Breast epithelium (tissue), 4 donors: ENCODE data around the gene SYT14. TPM values are rescaled to one million over a fixed set of nuclear protein-coding genes. Genes with fewer than 3 reads are reported as not detected.
"Not testable (repeated sequence)": the region's sequence is repeated elsewhere in the genome, so short reads cannot be mapped to it uniquely, and the experiment has no call there.

ENCODE experiments used
- DNase-seq, 2 donors: peaks; one replicate each; pipeline ENCODE4 v3.0.0-alpha.2; 2019; ENCODE audit warnings: low spot score in 2 of 2
- H3K27ac ChIP-seq, 2 donors: fragments of 200-600 bp; sonication (generic) in 1 of 2; one replicate each; pipeline ENCODE4 v1.5.1; 2016 to 2019; ENCODE audit warnings: mild to moderate bottlenecking in 1 of 2
- H3K27me3 ChIP-seq, 2 donors: fragments of 200-600 bp; sonication (generic) in 1 of 2; one replicate each; pipeline versions ENCODE4 v1.5.1 to v1.6.0; 2017 to 2019; ENCODE audit warnings: control low read depth in 1 of 2, mild to moderate bottlenecking in 1 of 2
- H3K36me3 ChIP-seq: fragments of 200-600 bp; one replicate; pipeline ENCODE4 v1.5.1; 2019
- H3K4me1 ChIP-seq, 2 donors: fragments of 200-600 bp; sonication (generic); one replicate each; pipeline ENCODE4 v1.5.1; 2016 to 2019; ENCODE audit warnings: control low read depth in 1 of 2
- H3K4me3 ChIP-seq, 3 donors: fragments of 200-600 bp; sonication (generic); 1 replicate in 2 of 3; 2 replicates in 1 of 3; pipeline ENCODE4 v1.5.1; 2016 to 2019; ENCODE audit warnings: mild to moderate bottlenecking in 3 of 3, moderate library complexity in 2 of 3
- H3K9me3 ChIP-seq, 2 donors: fragments of 200-600 bp; sonication (generic) in 1 of 2; one replicate each; pipeline ENCODE4 v1.5.1; 2016 to 2019; ENCODE audit warnings: control low read depth in 1 of 2
- POLR2A ChIP-seq: fragments of 450-650 bp; IDR thresholded peaks from one replicate; pipeline ENCODE4 v1.6.1; 2016; ENCODE audit warnings: antibody characterized with exemption, mild to moderate bottlenecking, moderate library complexity
- POLR2AphosphoS5 ChIP-seq, 3 donors: sonication (generic); formaldehyde crosslinking; IDR thresholded peaks; one replicate each; pipeline ENCODE4 v1.6.1; 2017; ENCODE audit warnings: antibody characterized with exemption in 3 of 3
- intact Hi-C: fragments of 100-400 bp; cut with DNase I; formaldehyde crosslinking; loops from one replicate; pipeline ENCODE4 v1.15.1; 2023; ENCODE audit warnings: low total_unique reads
- total RNA-seq, 3 donors: library from RNA; depleted of rRNA; stranded (reverse); fragments of >200 nt; gene quantifications; one replicate each; pipeline ENCODE4 v1.1.0, GENCODE V29; 2016
- TF ChIP-seq, protein P1 (sequence below), 3 donors: fragments of 450-650 bp; IDR thresholded peaks; one replicate each; pipeline ENCODE4 v1.5.1; 2016 to 2017; ENCODE audit warnings: antibody characterized with exemption in 3 of 3, mild to moderate bottlenecking in 3 of 3, moderate library complexity in 3 of 3

The SYT14 gene
- total RNA-seq, 3 donors from 2014 or later = 0.73 TPM; not detected in 2

DNA sequence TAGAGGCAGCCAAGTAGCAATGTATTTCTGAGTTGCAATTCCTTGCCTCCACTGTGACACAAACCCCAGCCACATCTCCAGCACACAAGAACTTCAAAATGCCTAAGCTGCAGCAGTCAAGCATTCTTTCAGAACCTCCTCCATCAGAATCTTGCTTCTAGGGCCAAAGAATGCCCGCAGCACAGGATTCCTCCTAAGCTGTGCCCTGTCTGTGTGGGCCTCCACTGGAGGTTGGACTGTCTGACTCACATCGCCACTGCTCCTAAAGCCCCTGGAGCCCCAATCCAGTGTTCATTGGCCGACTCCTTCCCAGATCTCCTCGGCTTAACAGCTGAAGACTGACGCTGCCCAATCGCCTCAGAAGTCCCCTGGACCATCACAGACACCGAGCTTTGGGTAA, 251.4 kb downstream of the SYT14 start:
- no peaks in the 10 kb centered on the region for H3K9me3 ChIP-seq
- TF ChIP-seq POLR2AphosphoS5 (IDR thresholded peaks at IDR 0.05) (no peak), POLR2A (no peak)
- TF ChIP-seq, protein P1, sequence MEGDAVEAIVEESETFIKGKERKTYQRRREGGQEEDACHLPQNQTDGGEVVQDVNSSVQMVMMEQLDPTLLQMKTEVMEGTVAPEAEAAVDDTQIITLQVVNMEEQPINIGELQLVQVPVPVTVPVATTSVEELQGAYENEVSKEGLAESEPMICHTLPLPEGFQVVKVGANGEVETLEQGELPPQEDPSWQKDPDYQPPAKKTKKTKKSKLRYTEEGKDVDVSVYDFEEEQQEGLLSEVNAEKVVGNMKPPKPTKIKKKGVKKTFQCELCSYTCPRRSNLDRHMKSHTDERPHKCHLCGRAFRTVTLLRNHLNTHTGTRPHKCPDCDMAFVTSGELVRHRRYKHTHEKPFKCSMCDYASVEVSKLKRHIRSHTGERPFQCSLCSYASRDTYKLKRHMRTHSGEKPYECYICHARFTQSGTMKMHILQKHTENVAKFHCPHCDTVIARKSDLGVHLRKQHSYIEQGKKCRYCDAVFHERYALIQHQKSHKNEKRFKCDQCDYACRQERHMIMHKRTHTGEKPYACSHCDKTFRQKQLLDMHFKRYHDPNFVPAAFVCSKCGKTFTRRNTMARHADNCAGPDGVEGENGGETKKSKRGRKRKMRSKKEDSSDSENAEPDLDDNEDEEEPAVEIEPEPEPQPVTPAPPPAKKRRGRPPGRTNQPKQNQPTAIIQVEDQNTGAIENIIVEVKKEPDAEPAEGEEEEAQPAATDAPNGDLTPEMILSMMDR (IDR thresholded peaks at IDR 0.05) = no peak
- no peaks in the 10 kb centered on the region for H3K4me1 ChIP-seq
- intact Hi-C loops = no loop called here
- H3K4me3 ChIP-seq = no peak overlapping the region
- no peaks in the 10 kb centered on the region for H3K27me3 ChIP-seq
- no peak for DNase-seq
- no peak overlapping the region for H3K27ac ChIP-seq
- H3K36me3 ChIP-seq = no peaks in the 10 kb centered on the region

DNA sequence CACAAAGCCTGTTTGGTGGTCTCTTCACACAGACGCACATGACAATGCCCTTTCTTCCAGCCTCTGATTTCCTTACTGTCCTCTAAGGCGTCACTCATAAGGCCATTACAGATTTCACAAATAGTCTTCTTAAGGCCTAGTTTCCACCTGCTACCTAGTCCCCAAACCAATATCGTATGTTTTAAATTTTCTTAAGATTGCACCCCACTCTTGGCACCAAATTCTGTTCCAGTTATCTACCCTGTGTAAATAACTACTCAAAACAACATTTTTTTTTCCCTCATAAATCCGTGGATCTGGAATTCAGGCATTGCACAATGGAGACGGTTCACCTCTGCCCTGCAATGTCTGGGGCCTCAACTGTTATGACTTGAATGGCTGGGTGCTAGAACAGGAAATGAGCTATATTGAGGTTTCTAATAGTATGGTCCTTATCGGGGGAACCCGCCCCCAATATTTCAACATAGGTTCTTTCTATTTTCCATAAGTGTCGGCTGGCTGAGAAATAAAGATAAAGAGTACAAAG, 257.7 kb downstream of the SYT14 start:
- intact Hi-C loops = loop anchor here (10.0 kb wide), 1 partner anchor 891 kb away; no protein-coding TSS in a partner anchor
- H3K4me3 ChIP-seq = no peak overlapping the region
- TF ChIP-seq POLR2A (no peak), POLR2AphosphoS5 (IDR thresholded peaks at IDR 0.05) (no peak)
- TF ChIP-seq, protein P1 (IDR thresholded peaks at IDR 0.05) = no peak
- DNase-seq = no peak
- no peaks in the 10 kb centered on the region for H3K27me3 ChIP-seq
- H3K27ac ChIP-seq = no peak overlapping the region
- H3K9me3 ChIP-seq = peaks cover 9 to 11% of the 10 kb centered on the region in 2 donors
- H3K36me3 ChIP-seq = no peaks in the 10 kb centered on the region
- H3K4me1 ChIP-seq = no peaks in the 10 kb centered on the region

DNA sequence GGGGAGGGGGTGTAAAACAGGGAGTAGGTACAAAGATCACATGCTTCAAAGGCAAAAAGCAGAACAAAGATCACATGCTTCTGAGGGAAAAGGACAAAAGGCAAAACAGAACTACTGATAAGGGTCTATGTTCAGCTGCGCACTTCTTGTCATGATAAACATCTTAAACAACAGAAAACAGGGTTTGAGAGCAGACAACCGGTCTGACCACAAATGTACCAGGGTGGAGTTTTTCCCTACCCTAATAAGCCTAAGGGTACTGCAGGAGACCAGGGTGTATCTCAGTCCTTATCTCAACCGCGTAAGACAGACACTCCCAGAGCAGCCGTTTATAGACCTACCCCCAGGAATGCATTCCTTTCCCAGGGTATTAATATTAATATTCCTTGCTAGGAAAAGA, 258.2 kb downstream of the SYT14 start:
- intact Hi-C loops = loop anchor here (10.0 kb wide), 1 partner anchor 891 kb away; no protein-coding TSS in a partner anchor
- H3K9me3 ChIP-seq = peaks cover 9 to 11% of the 10 kb centered on the region in 2 donors
- H3K4me1 ChIP-seq, H3K27ac ChIP-seq, H3K27me3 ChIP-seq, H3K4me3 ChIP-seq, DNase-seq, H3K36me3 ChIP-seq: not testable (repeated sequence)

DNA sequence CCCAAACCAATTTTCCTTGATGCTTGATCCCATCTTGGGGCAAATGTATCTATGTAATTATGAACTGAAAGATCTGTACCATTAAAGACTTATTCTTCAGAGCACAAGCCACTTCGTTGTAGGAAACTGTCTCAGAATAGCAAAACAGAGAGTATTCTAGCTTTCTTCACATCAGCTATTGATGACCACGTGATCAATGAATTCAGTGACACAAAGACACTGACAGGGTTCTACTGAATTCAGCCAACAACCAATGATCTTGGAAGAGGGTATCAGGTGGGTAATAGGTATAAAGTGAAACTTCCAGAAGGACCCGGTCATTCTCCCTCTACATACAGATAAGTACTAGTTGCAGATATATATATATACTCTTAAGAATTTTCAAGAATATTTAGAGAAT, 260.8 kb downstream of the SYT14 start:
- intact Hi-C loops = loop anchor here (10.0 kb wide), 1 partner anchor 894 kb away; no protein-coding TSS in a partner anchor
- DNase-seq = no peak
- no peaks in the 10 kb centered on the region for H3K36me3 ChIP-seq

DNA sequence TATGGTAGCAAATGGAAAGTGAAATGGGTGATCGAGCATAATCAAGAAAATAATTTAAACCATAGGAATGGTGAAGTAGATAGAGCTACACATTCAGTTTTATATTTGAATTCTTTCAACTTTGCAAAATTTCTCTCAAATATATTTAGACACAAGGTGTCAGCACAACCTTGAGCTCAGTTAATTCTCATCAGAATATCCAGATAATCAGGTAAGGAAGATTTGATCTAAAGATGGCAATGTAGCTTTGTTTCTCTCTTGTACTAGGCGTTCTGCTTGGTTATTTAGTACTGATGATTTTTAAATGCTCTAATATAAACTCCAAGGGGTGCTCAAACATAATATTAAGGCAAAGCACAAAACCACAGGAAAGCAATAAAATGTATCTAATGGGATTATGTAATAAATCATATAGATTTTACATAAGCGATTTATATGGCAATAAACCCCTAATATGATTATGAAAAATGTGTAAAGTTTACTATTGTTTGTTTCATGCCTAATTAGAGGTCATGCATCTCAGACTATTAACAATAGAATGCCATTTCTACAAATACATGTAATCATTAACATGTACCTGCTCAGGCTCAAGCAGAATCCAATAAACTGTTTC, 262.2 kb downstream of the SYT14 start:
- H3K27ac ChIP-seq = no peak overlapping the region
- TF ChIP-seq POLR2A (no peak), POLR2AphosphoS5 (IDR thresholded peaks at IDR 0.05) (no peak)
- TF ChIP-seq, protein P1 (IDR thresholded peaks at IDR 0.05) = peak in 1 of 3 donors; percentile 37
- intact Hi-C loops = no loop called here
- no peaks in the 10 kb centered on the region for H3K36me3 ChIP-seq
- no peaks in the 10 kb centered on the region for H3K4me1 ChIP-seq
- H3K27me3 ChIP-seq = no peaks in the 10 kb centered on the region
- no peak overlapping the region for H3K4me3 ChIP-seq
- peaks cover 9 to 11% of the 10 kb centered on the region in 2 donors for H3K9me3 ChIP-seq
- no peak for DNase-seq

More for the DNA sequence above, 260.8 kb downstream of the SYT14 start:
- Histone ChIP-seq H3K27me3 (no peaks in the 10 kb centered on the region), H3K4me3 (no peak overlapping the region), H3K4me1 (no peaks in the 10 kb centered on the region), H3K9me3 (peaks cover 9 to 11% of the 10 kb centered on the region in 2 donors), H3K27ac (no peak overlapping the region)
- TF ChIP-seq POLR2AphosphoS5 (IDR thresholded peaks at IDR 0.05) (no peak), POLR2A (no peak)
- TF ChIP-seq, protein P1 (IDR thresholded peaks at IDR 0.05) = no peak
